H1 (cell line): ENCODE measurements around the gene RAVER2. TPM values are rescaled to one million over a fixed set of nuclear protein-coding genes. Genes with fewer than 3 reads are reported as not detected.

ENCODE experiments used
- CTCF ChIA-PET: fragments of 300-600 bp; sonication (Branson Sonifier 250); formaldehyde crosslinking; loops from one replicate; lab custom pipeline; 2021; ENCODE audit not compliant: partially characterized antibody; lab: Charles Lee
- POLR2A ChIA-PET: fragments of 300-600 bp; sonication (Branson Sonifier 250); formaldehyde crosslinking; loops from one replicate; lab custom pipeline; 2021; ENCODE audit warnings: inconsistent platforms; ENCODE audit not compliant: partially characterized antibody; lab: Charles Lee
- DNase-seq, 2 experiments: peaks; one replicate each; pipeline versions ENCODE4 v3.0.0 to v3.0.0-alpha.2; 2010 to 2022; ENCODE audit warnings: low spot score in 2 of 2, low read depth in 1 of 2, mixed read lengths in 1 of 2
- FAIRE-seq: peaks from 2 replicates; lab custom pipeline; 2011; peaks lifted over from hg19 to GRCh38; lab: Jason Lieb, UNC
- H2AFZ ChIP-seq: 2 replicates; pipeline ENCODE4 v1.8.1; 2012; ENCODE audit warnings: low read length, inconsistent platforms
- H2AK5ac ChIP-seq: 2 replicates; pipeline ENCODE4 v1.6.1; 2013; ENCODE audit warnings: low read depth, low read length
- H2BK120ac ChIP-seq: replicated peaks from 2 replicates; pipeline ENCODE3; 2013; ENCODE audit warnings: low read depth, low read length, inconsistent platforms
- H2BK12ac ChIP-seq: 2 replicates; pipeline ENCODE4 v1.6.1; 2013; ENCODE audit warnings: low read depth, low read length
- H2BK15ac ChIP-seq: 2 replicates; pipeline ENCODE4 v1.6.1; 2013; ENCODE audit warnings: low read length
- H2BK20ac ChIP-seq: 2 replicates; pipeline ENCODE4 v1.6.1; 2013; ENCODE audit warnings: low read length
- H2BK5ac ChIP-seq: 2 replicates; pipeline ENCODE4 v1.6.1; 2013; ENCODE audit warnings: low read depth, low read length
- H3K14ac ChIP-seq: 2 replicates; pipeline ENCODE4 v1.6.1; 2013; ENCODE audit warnings: inconsistent platforms; ENCODE audit not compliant: insufficient read length
- H3K18ac ChIP-seq: 2 replicates; pipeline ENCODE4 v1.6.1; 2013; ENCODE audit warnings: low read length; ENCODE audit errors: extremely low read depth
- H3K23ac ChIP-seq: 2 replicates; pipeline ENCODE4 v1.6.1; 2013; ENCODE audit warnings: inconsistent platforms; ENCODE audit not compliant: insufficient read length
- H3K23me2 ChIP-seq: 2 replicates; pipeline ENCODE4 v1.6.1; 2013; ENCODE audit warnings: low read depth, low read length
- H3K27ac ChIP-seq: 2 replicates; pipeline ENCODE4 v1.6.1; 2011; ENCODE audit warnings: low read depth, low read length, inconsistent platforms
- H3K27me3 ChIP-seq, 4 experiments: replicated peaks in 1 of 4; 1 replicate in 1 of 4; 2 replicates in 3 of 4; pipeline versions ENCODE4 v1.6.1 to v1.8.1; 2011 to 2013; ENCODE audit warnings: low read length in 3 of 4, mild to moderate bottlenecking in 3 of 4, inconsistent platforms in 2 of 4, mixed read lengths in 2 of 4, moderate library complexity in 1 of 4; ENCODE audit not compliant: control insufficient read depth in 3 of 4, insufficient read depth in 3 of 4; ENCODE audit errors: extremely low read depth in 1 of 4
- H3K36me3 ChIP-seq, 4 experiments: 2 replicates each; pipeline versions ENCODE4 v1.6.1 to v1.8.1; 2011 to 2013; ENCODE audit warnings: mild to moderate bottlenecking in 4 of 4, low read length in 3 of 4, moderate library complexity in 2 of 4, control low read depth in 1 of 4, inconsistent platforms in 1 of 4; ENCODE audit not compliant: insufficient read depth in 4 of 4, control insufficient read depth in 2 of 4
- H3K4ac ChIP-seq: replicated peaks from 2 replicates; pipeline ENCODE3; 2013; ENCODE audit warnings: low read length, low read depth, mixed read lengths, inconsistent platforms; ENCODE audit not compliant: insufficient read length
- H3K4me1 ChIP-seq, 4 experiments: replicated peaks in 1 of 4; 1 replicate in 1 of 4; 2 replicates in 3 of 4; pipeline versions ENCODE4 v1.6.1 to v1.8.1; 2011 to 2013; ENCODE audit warnings: low read length in 3 of 4, inconsistent platforms in 2 of 4, mixed read lengths in 1 of 4; ENCODE audit not compliant: insufficient read depth in 4 of 4, control insufficient read depth in 3 of 4
- H3K4me2 ChIP-seq, 2 experiments: 2 replicates each; pipeline versions ENCODE4 v1.6.1 to v1.8.1; 2011 to 2013; ENCODE audit warnings: low read depth in 2 of 2, low read length in 2 of 2, control low read depth in 1 of 2, inconsistent platforms in 1 of 2, mild to moderate bottlenecking in 1 of 2; ENCODE audit not compliant: insufficient read depth in 1 of 2
- H3K4me3 ChIP-seq, 4 experiments: fragments of 200-600, 300-600 bp in 1 of 4; sonication (generic), shearing (Covaris generic), sonication (Bioruptor Twin) in 1 of 4; 2 replicates each; pipeline versions ENCODE4 v1.5.1 to v1.8.1; 2011 to 2016; ENCODE audit warnings: low read length in 4 of 4, low read depth in 3 of 4, control low read depth in 2 of 4, inconsistent platforms in 2 of 4, mild to moderate bottlenecking in 2 of 4, mixed read lengths in 1 of 4, moderate library complexity in 1 of 4; ENCODE audit not compliant: insufficient read depth in 2 of 4; ENCODE audit errors: extremely low read depth in 1 of 4
- H3K56ac ChIP-seq: replicated peaks from 2 replicates; pipeline ENCODE3; 2013; ENCODE audit warnings: low read depth, mild to moderate bottlenecking, mixed read lengths, low read length, inconsistent platforms; ENCODE audit not compliant: insufficient read length
- H3K79me1 ChIP-seq: 2 replicates; pipeline ENCODE4 v1.6.1; 2013; ENCODE audit warnings: low read depth, low read length, control low read depth
- H3K79me2 ChIP-seq, 2 experiments: 2 replicates each; pipeline versions ENCODE4 v1.6.1 to v1.8.1; 2012 to 2013; ENCODE audit warnings: low read length in 2 of 2, mild to moderate bottlenecking in 2 of 2, inconsistent platforms in 1 of 2; ENCODE audit not compliant: insufficient read depth in 2 of 2, control insufficient read depth in 1 of 2
- H3K9ac ChIP-seq, 4 experiments: replicated peaks in 1 of 4; 1 replicate in 1 of 4; 2 replicates in 3 of 4; pipeline versions ENCODE4 v1.6.1 to v1.8.1; 2011 to 2013; ENCODE audit warnings: low read depth in 3 of 4, low read length in 3 of 4, control low read depth in 2 of 4, mild to moderate bottlenecking in 2 of 4, moderate library complexity in 2 of 4, inconsistent platforms in 1 of 4; ENCODE audit errors: extremely low read depth in 1 of 4
- H3K9me3 ChIP-seq, 2 experiments: 2 replicates each; pipeline versions ENCODE4 v1.6.1 to v1.8.1; 2012 to 2013; ENCODE audit warnings: mild to moderate bottlenecking in 2 of 2, moderate library complexity in 2 of 2, control low read depth in 1 of 2, inconsistent platforms in 1 of 2, low read depth in 1 of 2, low read length in 1 of 2, mixed read lengths in 1 of 2; ENCODE audit not compliant: insufficient read depth in 2 of 2
- H4K20me1 ChIP-seq, 2 experiments: replicated peaks in 1 of 2; 2 replicates each; pipeline versions ENCODE3 to v1.8.1; 2011 to 2013; ENCODE audit warnings: inconsistent platforms in 2 of 2, low read length in 2 of 2, mild to moderate bottlenecking in 1 of 2; ENCODE audit not compliant: insufficient read depth in 2 of 2, control insufficient read depth in 1 of 2
- H4K5ac ChIP-seq: 2 replicates; pipeline ENCODE4 v1.6.1; 2013; ENCODE audit warnings: low read length, low read depth, mixed read lengths, inconsistent platforms; ENCODE audit not compliant: insufficient read length
- H4K8ac ChIP-seq: 2 replicates; pipeline ENCODE4 v1.8.0; 2013; ENCODE audit warnings: mild to moderate bottlenecking, moderate library complexity, low read length, inconsistent platforms; ENCODE audit not compliant: insufficient read depth; ENCODE audit errors: extremely low read depth
- H4K91ac ChIP-seq: replicated peaks from 2 replicates; pipeline ENCODE3; 2013; ENCODE audit warnings: low read length, mixed read lengths, inconsistent platforms; ENCODE audit not compliant: insufficient read length
- ATF2 ChIP-seq: IDR thresholded peaks from 2 replicates; pipeline ENCODE4 v1.6.1; 2012; ENCODE audit warnings: low read length, inconsistent platforms
- CHD1 ChIP-seq: IDR thresholded peaks from 2 replicates; pipeline ENCODE4 v1.6.1; 2012; ENCODE audit warnings: low read depth, low read length, improper control_type of control experiment
- CREB1 ChIP-seq: IDR thresholded peaks from 2 replicates; pipeline ENCODE4 v1.6.1; 2012; ENCODE audit warnings: inconsistent platforms
- KDM1A ChIP-seq: fragments of 200-600, 300-600 bp; sonication (generic); IDR thresholded peaks from 2 replicates; pipeline ENCODE4 v1.7.1; 2016; ENCODE audit warnings: mild to moderate bottlenecking, low read length, borderline replicate concordance
- KDM4A ChIP-seq: IDR thresholded peaks from one replicate; pipeline ENCODE4 v1.7.1; 2012; ENCODE audit warnings: low read depth, mild to moderate bottlenecking, moderate library complexity, low read length, inconsistent platforms; ENCODE audit not compliant: severe bottlenecking
- MAFK ChIP-seq: IDR thresholded peaks from 2 replicates; pipeline ENCODE4 v1.6.1; 2012; ENCODE audit warnings: low read depth, mild to moderate bottlenecking, improper control_type of control experiment, low read length
- RAD21 ChIP-seq, 2 experiments: IDR thresholded peaks in 1 of 2; conservative IDR thresholded peaks in 1 of 2; 2 replicates each; pipeline ENCODE4 v1.6.1; 2011; ENCODE audit warnings: low read depth in 2 of 2, low read length in 2 of 2, improper control_type of control experiment in 1 of 2, inconsistent platforms in 1 of 2, mild to moderate bottlenecking in 1 of 2, moderate library complexity in 1 of 2
- SP1 ChIP-seq: IDR thresholded peaks from 2 replicates; pipeline ENCODE4 v1.6.1; 2011; ENCODE audit warnings: low read depth, low read length
- SP2 ChIP-seq: IDR thresholded peaks from 2 replicates; pipeline ENCODE4 v1.6.1; 2012; ENCODE audit warnings: mild to moderate bottlenecking, low read length, inconsistent platforms
- TBP ChIP-seq: IDR thresholded peaks from 2 replicates; pipeline ENCODE4 v1.6.1; 2011; ENCODE audit warnings: low read depth, low read length, improper control_type of control experiment
- polyA plus RNA-seq, 7 experiments: library from polyadenylated mRNA; depleted of rRNA in 3 of 7; stranded (reverse) in 5 of 7; unstranded in 2 of 7; fragments of >200 nt in 5 of 7; fragments of 200-250 nt in 2 of 7; gene quantifications; 1 replicate in 5 of 7; 2 replicates in 1 of 7; 4 replicates in 1 of 7; pipeline versions ENCODE4 v1.2.1 to v1.2.3, GENCODE V29; 2011 to 2013; ENCODE audit warnings: missing spikeins in 2 of 7, mixed read lengths in 2 of 7
- total RNA-seq: library from RNA; stranded (reverse); fragmentation: NEBNext Ultra II Directional; extraction: Animal tissue kit (Norgen Biotek cat#: 25700); gene quantifications from 2 replicates; pipeline ENCODE4 v1.2.1, GENCODE V29; 2021

The RAVER2 gene
- total and polyA plus RNA-seq, 2 of the 8 experiments (the other 6 are each of a cell fraction or from before 2014, with no cell fraction given), result 10.5 to 19.5 TPM

- Histone ChIP-seq H4K5ac (no peak overlapping the region), H3K9me3 (no peaks in the 10 kb centered on the region), H3K79me1 (no peaks in the 10 kb centered on the region), H3K79me2 (no peaks in the 10 kb centered on the region), H3K23me2 (no peaks in the 10 kb centered on the region), H2BK15ac (no peak overlapping the region), H2BK20ac (no peak overlapping the region), H3K4me3 (no peak overlapping the region), H2AK5ac (no peak overlapping the region), H4K20me1 (no peaks in the 10 kb centered on the region), H4K91ac (no peak overlapping the region), H3K18ac (no peak overlapping the region), H3K27me3 (no peaks in the 10 kb centered on the region), H3K27ac (no peak overlapping the region), H3K9ac (no peak overlapping the region), H4K8ac (no peak overlapping the region), H2AFZ (no peak overlapping the region), H3K14ac (no peak overlapping the region), H2BK5ac (no peak overlapping the region), H3K36me3 (no peaks in the 10 kb centered on the region; a peak in 1 of 8 replicates), H2BK120ac (no peak overlapping the region), H3K4me1 (peaks cover 0 to 3% (median 1%) of the 10 kb centered on the region in 4 experiments; a peak in 2 of 7 replicates), H2BK12ac (no peak overlapping the region), H3K4me2 (no peak overlapping the region), H3K4ac (no peak overlapping the region), H3K56ac (no peak overlapping the region), H3K23ac (no peak overlapping the region)
- ChIA-PET POLR2A (interaction anchor here (1.0 to 1.7 kb wide), 2 partner anchors 88 to 196 kb away, joined by 3 read pairs; partner anchors contain the start of gene JAK1), CTCF (interaction anchor here (0.6 to 1.4 kb wide), 5 partner anchors 10 to 358 kb away, joined by 3 to 6 read pairs (median 4); no protein-coding TSS in a partner anchor)
- FAIRE-seq, result no peak
- no peak for DNase-seq
- no peak for TF ChIP-seq KDM4A
- TF ChIP-seq KDM1A, result no peak
- TF ChIP-seq RAD21 (IDR thresholded peaks at IDR 0.05 in 1 of 2, conservative IDR thresholded peaks at IDR 0.05 in 1 of 2; ENCODE audit: low read depth in 2 of 2, low read length in 2 of 2), result no peak
- no peak for TF ChIP-seq ATF2
- TF ChIP-seq SP1, result no peak
- TF ChIP-seq SP2, result no peak
- no peak for TF ChIP-seq CHD1
- TF ChIP-seq CREB1, result no peak
- no peak for TF ChIP-seq MAFK
- no peak for TF ChIP-seq TBP
Measured at GRCh38 chr1:64878090-64878489, 133.2 kb downstream of the RAVER2 start.
